Smooth muscle cell of the brain vasculature (primary cell): Measurements from ENCODE around the gene CPT2.

ENCODE experiments used
- DNase-seq: peaks from one replicate; pipeline ENCODE4 v3.0.0-alpha.2; 2012; ENCODE audit warnings: low read depth, low spot score

CPT2 gene

DNA sequence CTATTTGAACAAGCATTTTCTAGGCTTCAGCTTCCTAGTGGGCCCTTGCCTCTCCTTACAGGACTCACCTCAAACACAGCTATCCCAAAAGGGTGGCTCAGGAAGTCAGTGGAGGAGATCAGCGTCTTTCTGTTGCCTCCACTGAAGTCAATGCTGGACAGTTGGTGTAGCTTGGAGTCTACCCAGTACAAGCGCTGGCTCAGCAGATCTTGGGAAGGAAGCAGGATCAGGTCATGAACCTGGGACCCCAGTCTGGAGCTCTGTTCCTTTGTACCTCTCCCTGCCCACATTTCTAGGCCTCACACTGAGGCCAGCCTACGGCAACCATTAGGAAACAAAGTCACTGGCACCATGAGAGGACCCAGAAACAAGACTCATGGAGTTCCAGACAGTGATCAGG is 65.4 kb downstream of the CPT2 start:
- DNase-seq, result no peak
